Renal cortex interstitium (tissue), 11 donors: ENCODE results near the gene DSTYK. TPM values are rescaled to one million over a fixed set of nuclear protein-coding genes. Genes with fewer than 3 reads are reported as not detected.
A peak's percentile ranks its signal among the peaks of the same experiment; 100 is the strongest.

Source experiments
- DNase-seq, 11 donors: peaks; one replicate each; pipeline ENCODE4 v3.0.0-alpha.2; 2013; ENCODE audit warnings: low read depth in 9 of 11, low spot score in 4 of 11; ENCODE audit errors: extremely low read depth in 1 of 11
- polyA plus RNA-seq, 3 donors: library from polyadenylated mRNA; unstranded; fragments of 120-200 nt; gene quantifications; one replicate each; pipeline ENCODE4 v1.2.1, GENCODE V29; 2013; ENCODE audit not compliant: insufficient read length in 3 of 3

The DSTYK gene
- polyA plus RNA-seq, 3 donors = 18.2 to 20.5 (median 19.6) TPM

DNA sequence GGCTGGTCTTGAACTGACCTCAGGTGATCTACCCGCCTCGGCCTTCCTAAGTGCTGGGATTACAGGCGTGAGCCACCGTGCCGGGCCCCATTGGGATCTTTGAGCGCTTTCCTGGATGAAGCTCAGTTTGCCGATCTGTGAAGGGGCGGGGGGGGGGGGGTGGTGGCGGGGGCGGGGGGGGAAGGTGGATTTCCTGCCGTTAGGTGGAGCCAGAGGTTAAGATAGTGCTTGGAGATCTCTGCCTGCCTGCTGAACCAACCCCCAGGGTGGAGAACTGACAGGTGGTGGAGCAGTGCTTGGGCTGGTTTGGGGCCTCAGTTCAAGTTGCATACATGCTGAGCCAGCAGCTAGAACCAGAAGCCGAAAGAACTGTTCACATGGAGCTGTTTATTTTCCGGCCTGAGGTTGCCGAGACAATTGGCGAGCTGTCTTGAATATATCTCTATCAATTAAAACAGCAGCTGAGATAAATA lies 17.9 kb upstream of the DSTYK start:
- DNase-seq = no peak

DNA sequence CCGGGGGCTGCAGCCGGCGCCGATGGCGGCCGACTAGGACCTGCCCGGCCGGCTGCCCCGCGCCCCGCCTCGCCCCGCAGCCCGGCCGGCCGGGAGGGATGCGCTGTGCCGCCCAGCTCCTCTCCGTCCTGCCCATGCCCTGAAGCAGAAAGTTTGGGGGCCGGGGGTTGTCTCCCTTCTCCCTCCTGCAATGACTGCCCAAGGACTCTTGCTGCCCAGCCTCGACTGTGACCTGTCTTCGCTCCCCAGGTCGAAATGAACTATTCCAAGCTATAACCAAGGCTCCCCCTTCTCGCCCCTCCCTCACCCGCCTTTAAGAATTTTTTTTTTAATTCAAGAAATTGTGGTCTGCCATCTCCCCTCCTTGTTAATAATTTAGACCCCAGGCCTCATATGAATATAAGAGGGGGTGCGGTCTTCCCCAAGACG lies 16.6 kb upstream of the DSTYK start:
- no peak for DNase-seq

DNA sequence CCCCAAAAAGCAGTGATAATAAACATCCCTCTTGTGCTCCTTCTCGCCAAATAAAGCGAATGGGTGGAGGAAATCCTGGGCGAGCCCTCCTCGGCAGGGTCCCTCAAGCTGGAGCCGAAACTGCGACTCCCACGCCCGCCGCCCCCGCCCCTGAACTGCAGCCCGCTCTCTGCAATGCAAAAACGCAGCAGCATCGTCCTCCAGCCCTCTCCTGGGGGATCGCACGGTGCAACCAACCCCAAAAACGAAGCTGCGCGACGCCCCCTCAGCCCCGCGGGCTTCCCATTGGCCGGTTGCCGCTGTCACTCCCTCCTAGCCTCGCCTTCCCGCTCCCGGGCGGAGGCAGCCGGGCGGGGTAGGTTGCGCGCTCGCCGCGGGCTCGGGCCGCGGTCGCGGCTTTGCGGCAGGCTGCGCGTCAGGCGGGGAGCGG lies 16.1 kb upstream of the DSTYK start, which contains the start of gene TMCC2:
TSS of gene TMCC2 (plus strand) at position 363 of the 430 bp plus-strand sequence. CDS start 619 bp downstream, outside the sequence.
- peak; percentile 78 to 93 (median 89) for DNase-seq

DNA sequence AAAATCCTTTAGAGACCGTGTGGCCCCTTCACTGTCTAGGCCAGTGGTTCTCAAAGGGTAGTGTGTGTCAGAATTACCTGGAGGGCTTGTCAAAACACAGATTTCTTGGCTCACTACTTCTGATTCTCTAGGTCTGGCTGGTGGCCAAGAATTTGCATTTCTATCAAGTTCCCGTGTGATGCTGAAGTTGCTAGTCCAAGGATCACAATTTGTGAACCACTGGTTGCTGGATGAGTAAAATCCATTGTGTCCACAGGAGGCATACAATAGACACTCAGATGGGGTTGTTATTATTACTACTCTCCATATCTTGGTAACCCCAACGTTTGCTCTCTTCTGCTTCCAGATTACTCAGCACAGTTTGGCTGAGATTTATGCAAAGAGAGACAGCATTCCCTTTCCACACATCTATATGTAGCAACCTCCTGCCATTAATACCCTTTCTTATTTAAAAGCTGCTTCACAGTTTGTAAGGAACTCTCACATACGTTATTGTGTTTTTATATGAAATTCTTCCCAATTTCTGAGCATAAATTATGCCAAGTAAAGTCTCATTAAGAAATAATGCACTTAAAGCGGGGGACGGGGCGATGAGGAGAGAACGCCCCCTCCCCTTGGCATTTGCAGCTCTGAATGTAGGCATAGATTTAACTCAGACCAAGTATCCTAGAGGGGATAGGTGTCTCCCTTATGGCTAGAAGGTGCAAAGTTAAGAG lies 15.5 kb upstream of the DSTYK start:
- no peak for DNase-seq

DNA sequence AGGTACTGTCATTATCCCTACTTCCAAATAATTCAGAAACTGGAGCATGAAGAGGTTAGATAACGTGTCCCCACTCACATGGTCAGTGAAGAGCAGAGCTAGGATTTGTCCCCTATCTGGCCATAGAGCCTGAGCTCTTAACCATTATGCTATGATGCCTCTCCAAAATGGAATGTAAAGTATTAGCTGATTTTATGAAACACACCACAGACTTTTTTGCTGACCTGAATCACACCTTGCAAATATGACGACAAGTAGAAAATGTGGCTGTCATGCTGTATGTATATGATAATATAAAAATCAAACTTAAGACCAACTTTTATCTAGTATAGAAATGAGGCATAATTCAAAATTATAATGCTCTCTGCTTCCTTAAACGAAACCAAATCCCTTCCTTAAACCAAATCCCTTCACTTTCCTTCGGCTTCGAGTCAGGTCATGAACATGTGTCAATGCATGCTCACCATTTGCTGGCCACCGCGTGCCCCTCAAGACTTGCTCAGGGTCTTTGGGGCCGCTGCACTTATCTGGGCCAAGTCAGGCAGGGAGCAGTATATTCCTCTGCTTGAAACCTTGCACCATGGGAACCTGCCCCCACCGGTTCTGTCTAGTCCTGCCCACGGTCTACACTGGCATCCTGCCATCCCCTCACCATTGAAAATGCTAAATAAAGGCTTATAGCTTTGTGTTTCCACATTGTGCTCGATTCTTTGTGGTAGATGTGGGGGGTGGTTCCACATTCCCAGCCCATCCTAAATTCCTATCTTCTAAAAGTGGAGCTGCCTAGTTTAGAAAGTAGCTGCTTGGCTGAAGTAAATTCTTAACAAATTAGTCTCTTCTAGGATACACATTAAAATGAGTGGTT lies 14.6 kb upstream of the DSTYK start:
- DNase-seq = no peak

DNA sequence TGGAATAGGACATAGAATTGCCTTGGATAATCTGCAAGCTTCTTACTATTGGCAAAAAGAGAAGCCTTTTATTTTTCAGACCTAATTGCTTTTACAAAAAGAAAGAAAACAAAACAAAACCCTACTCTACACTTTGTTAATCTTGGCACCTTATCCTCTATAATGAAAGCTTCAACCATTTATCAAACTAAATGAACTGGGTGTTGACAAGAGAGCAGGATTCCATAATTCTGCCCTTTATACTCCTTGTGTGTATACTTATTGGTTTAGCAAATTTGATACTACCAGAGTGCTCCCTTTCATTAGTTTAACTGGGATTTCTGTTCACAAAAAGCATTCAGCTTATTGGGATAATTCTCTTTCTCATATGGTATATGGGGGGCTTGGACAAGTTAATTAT lies 13.2 kb upstream of the DSTYK start:
- DNase-seq = no peak

DNA sequence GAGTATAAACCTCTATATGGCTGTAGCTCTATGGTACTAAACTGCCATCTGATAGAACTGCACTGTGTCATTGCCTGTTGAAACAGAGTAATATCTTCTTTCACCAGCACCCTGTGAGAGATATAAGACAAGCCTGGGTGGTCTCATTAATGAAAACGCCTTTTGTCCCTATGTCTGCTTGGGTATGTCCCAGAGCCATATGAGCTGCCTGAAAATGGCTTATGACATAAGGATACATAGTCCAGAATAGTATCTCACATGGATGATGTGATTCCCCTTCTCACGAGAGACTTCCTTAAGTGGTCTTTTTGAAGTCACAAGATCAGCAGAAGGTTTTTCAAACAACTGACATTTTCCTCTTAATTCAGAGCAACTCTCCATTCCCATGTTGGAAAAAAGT lies 8.9 kb upstream of the DSTYK start:
- no peak for DNase-seq

DNA sequence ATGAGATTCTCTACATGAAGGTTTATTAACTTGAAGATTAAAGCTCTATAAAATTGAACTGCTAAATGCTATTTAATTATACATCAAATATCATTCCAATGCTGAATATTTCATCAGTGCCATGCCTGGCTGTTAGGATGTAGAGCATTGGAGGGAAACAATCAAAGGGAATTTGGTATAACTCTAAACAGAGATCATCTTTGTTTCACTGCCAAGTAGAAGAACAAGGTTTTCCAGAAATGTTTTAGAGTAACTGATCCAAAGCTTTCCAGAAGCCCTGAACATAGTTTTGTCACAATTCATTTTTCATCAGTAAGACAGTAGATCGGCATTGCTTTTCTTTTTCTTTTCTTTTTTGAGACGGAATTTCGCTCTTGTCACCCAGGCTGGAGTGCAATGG lies 5.9 kb upstream of the DSTYK start:
- DNase-seq = no peak

DNA sequence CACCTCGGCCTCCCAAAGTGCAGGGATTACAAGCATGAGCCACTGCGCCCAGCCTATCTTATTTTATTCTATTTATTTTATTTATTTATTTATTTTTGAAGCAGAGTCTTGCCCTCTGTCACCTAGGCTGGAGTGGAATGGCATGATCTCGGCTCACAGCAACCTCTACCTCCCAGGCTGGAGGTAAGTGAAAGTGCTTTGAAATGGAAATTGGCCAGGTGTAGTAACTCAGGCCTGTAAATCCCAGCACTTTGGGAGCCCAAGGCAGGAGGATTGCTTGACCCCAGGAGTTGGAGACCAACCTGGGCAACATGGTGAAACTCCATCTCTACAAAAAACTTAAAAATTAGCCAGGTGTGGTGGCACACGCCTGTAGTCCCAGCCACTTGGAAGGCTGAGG lies 5.1 kb upstream of the DSTYK start:
- no peak for DNase-seq

DNA sequence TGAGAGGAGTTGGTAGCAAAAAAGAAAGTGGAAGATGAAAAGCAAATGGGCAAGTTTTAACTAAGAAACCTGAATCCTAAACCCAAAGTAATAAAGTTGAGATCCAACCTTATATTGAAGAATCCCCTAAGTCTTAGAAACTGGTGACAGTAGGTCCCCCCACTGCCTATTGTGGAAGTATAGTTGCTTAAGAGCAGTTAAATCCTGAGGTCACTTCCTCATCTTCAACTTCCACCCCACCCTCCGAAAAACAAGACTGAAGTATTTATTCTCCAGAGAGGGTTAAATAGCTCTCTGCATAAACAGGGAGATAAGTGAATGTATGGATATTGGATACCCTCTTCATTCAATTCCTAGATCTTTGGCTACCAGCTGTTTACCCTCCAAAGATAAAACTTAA lies 3.3 kb upstream of the DSTYK start:
- DNase-seq = no peak

DNA sequence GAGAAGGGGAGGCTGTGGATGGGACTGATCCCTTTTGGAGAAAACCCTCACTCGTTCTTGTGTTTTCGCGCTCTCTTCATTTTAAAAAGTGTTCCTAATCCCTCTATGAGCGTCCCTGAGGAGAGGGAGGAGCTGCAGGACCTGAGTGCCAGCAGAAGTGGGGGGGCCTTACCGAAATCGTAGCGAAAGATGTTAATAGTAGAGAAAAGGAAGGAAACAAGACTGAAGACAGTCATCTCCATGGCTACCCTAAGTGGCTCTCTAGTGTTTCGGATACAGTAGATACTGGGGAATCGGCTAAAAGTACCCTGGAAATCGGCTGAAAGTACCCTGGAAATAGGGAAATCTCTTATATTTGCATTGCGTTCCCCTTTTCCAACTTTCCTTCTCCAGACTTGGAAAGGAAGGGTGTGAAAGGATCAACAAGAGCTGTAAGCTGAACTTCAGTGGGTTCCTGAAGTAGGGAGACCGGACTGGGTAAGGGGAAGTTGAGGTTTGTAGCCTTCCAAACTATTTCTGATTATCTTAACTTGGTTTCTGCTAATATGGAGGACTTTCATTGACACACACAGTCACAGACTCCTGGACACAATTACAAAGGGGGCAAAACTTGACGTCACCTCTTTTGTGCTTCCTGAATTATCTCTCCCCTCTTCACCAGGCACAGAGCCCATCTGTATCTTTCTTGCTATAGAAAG lies 486 bp upstream of the DSTYK start:
- DNase-seq = no peak

DNA sequence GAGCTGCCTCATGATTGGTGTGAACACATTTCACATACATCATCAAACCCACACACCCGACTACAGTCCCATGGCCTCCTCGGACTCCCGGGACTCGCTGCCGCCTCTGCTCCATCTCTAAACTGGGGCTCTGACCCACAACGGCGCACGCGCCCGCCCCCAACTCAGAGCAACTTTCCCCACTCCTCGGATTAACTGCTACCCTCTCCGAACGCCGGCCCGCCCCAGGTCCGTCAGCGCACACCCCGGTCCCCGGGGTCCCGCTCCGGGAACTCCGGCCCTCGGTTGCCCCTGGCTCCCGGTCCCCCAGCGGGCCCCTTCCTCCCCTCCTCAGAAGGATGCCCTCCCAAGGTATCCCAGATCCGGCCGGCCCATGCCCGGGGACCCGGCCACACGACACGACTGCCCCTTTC lies 740 bp downstream of the DSTYK start:
- no peak for DNase-seq

DNA sequence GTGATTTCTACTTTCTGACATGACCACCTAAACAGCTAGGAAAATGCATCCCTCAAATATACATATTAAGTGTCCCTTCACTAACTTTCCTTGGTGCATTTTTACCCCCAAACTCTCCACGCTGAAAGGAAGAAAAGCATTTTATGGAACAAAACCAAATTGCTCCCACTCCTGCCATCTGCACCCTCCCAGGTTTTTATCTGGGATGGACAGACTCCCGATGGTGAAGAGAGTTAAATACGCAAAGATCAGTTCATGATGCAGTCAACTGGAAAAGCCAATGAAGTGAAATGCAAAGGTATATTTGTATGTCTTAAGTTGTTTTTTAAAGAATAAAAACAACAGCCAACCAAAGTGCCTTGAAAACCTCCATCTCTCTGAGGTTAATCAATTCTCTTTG lies 2.7 kb downstream of the DSTYK start:
- DNase-seq = no peak

DNA sequence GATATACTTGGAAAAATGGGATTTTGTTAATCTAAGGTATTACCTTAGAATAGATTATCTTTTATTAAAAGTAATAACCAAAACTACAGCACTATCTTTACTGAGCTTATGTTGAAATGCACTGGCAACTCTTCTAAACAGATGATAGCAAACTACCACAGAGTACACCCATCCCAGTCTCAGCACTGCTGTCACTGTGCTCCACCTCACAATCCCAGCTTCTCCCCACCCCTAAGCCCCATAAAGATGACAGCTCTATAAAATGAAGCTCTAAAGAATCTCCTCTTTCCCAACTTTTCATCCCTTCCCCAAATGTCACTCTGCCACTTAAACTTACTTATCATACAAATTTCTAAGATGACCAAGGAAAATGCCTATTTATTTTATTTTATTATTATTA lies 6.4 kb downstream of the DSTYK start:
- DNase-seq = no peak

DNA sequence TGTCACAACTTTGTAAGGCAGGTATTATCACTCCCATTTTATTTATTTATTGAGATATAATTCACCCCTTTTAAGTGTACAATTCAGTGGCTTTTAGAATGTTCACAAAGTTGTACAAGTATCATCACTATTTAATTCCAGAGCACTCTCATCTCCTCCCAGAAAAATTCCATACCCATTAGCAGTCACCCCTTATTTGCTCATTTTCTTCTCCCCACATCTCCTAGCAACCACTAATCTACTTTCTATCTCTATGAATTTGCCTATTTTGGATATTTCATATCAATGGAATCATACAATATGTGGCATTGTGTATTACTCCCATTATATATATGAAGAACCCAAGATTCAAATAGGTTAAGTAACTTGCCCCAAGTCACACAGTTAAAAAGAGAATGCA lies 7.0 kb downstream of the DSTYK start:
- DNase-seq = no peak

DNA sequence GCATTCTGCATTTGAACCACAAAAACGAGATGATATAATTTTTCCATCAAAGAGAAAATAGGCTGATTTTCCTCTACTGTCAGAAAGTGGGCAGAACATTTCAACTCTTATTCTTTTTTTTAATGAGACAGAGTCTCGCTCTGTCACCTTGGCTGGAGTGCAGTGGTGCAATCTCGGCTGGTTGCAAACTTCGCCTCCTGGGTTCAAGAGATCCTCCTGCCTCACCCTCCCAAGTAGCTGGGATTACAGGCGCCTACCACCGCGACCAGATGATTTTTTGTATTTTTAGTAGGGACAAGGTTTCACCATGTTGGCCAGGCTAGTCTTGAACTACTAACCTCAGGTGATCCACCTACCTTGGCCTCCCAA lies 11.6 kb downstream of the DSTYK start:
- no peak for DNase-seq

DNA sequence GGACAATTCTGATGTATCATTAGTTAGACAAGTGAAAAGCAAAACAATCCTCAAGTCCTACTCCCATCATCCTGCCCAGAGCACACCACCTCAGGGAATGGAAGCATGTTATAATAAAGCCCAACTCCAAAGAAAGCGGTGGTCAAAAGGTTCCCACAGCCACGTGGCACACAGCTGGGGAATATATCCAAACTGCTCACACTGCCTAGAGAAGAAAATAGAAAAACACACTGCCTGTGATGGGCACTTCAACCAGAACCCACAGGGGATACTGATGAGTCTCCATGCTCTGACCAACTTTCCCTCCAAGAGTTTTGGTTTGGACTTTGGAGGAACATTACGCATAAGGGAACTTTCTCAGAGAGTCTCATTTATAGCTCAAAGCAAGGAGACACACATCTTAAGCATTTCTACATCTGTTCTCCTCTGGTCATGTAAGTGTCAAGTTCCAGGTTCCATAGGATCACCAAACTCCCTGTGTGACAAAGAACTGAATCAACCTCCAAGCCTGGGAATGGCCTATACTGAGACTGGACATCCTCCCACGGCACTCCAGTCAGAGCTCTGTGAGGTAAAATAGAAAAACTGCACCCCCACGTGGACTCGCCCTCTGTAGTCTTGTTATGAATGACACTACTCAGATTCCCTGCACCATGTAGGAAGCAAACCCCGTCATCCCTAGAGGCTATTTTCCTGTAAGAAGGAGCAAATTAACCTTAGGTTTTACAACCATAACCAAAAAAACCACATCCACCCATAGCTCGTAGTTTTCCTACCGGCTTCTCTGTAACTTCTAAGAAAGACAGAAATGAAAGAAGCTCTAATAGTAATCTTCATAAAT lies 12.2 kb downstream of the DSTYK start:
- DNase-seq = no peak

DNA sequence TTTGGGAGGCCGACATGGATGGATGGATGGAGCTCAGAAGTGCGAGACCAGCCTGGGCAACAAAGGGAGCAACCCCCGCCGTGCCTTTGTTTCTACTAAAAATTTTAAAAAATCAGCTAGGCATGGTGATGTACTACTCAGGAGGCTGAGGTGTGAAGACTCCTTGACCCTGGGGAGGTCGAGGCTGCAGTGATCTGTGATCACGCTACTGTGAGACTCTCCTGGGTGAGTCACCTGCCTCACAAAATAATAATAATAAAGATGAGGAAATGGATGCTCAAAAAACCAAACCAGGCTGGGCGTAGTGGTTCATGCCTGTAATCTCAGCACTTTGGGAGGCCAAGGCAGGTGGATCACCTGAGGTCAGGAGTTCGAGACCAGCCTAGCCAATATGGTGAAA lies 19.2 kb downstream of the DSTYK start:
- no peak for DNase-seq

DNA sequence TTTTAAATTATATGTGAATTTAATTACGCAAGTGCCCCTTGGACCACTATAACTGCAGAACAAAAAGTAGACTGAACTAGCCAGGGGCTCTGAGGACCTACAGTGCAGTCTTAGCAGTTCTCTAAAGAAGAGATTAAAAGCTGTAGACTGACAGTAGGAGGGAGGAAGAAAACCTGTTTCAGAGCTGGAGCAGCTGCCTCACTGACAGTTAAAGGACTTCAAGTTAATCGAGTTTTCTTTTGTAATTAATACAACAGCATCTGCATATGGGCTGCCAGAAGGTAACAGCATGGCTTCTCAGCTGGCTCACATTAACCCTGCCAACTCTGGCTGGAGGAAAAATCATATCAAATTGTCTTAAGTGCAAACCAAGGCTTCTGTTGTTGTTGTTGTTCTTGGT lies 19.9 kb downstream of the DSTYK start:
- DNase-seq = no peak
